Activated T-cell treated with anti-CD3 and anti-CD28 coated beads, Interleukin-2, amount 50 U/mL, for 48 hours (primary cell): ENCODE results near the gene ZSWIM7.

ENCODE experiments used
- DNase-seq, 2 experiments: peaks; one replicate each; pipeline ENCODE4 v3.0.0-alpha.2; 2020

The ZSWIM7 gene

DNA sequence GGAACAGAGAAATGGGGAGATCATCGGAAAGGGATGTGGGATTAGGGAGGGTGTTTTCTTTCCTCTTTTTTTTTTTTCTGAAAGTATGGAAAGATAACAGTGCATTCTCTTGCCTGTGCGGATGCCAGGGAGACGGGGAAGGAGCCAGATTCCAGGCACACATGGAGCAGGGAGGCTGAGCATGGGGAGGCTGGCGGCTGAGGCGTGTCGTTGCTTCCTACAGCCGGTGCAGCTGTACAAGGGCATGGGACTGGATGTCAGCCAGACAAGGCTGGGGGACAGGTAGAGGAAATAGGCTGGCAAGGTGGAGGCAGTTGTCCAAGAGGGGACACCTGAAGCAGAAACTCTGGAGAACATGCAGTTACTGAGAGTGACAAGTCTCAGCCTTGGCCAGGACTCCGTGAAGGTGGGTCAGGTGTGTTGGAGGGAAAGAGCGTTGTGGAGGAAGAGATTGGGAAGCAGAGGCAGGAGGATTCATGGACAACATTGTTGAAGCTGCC lies 71.2 kb downstream of the ZSWIM7 start:
- DNase-seq = no peak
